HG03439 (cell line): ENCODE data around the gene KAZN.

Source experiments
- ATAC-seq: cut with Tn5 transposase; IDR thresholded peaks from one replicate; pipeline ENCODE4 v1.9.1; 2021; ENCODE audit warnings: mild to moderate bottlenecking, moderate library complexity; ENCODE audit not compliant: unreplicated experiment

The KAZN gene

DNA sequence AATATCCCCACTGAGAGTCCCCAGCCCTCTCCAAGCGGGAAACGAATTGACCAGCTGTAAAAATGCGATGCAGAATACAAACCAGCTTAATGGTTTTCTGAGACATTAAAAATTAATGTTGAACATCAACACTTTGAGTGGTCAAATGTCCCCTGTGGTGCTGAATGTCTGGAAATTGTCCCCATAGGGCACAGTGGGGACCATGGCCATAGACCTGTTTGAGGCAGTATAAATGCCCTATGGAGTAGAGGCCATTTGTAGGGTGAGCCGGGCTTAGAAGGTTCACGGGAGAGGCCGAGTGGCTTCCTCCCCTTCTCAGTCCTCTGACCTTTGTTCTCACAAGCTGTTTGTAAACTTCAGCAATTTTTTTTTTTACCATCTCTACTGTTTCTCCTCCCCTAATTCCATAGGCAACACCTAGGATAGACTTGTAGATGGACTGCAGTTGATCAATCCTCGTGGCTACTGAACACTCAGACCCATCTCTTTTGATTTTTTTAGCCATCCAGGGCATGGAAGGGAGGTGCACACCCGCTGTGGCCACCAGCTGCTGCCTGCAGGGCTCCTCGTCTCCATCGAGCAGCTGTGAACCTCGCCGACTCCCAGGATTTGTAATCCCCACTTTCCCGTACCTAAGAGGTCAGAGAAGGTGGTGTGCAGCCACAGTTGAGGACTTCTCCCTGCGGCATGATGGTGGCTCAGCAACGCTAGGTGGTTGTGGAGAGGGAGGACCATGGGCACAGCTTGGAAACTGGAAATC lies 41.0 kb downstream of the KAZN start:
- ATAC-seq = no peak

DNA sequence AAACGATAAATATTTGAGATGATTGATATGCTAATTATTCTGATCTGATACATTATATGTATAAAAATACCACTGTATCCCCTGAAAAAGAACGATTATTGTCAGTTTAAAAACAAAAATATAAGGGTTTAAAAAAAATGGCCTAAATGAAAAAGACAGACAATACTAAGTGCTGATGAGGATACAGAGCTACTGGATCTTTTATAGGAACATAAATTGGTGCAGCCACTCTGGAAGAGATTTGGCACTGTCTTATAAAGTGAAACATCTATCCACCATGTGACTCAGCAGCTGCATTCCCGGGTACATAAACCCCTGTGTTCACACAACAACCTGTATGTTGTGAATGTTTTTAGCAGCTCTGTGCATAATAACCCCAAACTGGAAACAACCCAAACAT lies 44.2 kb downstream of the KAZN start:
- no peak for ATAC-seq

DNA sequence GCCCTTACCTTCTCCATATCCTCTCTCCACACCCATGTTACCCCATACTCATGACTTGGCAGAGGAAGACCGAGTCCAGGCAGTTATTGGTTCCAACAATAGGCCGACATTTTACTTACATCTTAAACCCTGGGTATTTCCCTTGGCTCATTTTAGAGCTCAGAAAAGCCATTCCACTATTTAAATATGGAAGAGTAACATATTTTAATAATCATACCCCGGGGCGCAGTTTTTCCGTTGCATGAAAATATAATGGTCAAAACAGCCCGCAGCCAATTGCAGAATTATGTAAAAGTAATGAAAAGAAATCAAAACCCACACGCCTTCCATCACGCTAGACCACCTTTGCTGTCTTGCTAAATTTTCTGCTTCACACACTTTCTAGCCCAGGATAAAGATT lies 48.5 kb downstream of the KAZN start:
- ATAC-seq = no peak

DNA sequence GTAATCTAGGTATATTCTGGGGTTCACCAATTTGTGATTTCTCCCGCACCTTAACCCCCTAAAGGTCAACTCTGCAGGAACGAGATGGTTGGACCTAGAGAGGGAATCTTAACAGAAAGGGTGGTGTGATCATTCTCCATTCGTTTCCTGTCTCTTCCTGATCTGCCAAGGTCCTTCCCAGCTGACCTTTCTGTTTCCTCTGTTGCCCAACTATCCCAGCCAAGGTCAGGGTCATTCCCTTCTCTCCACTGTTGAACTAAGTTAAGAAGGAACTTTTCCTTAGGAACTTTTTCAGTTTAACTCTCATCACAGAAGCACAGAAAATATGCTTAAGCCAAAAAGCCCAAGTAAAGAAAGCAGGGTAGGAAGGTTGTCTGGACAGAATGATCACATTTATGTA lies 49.3 kb downstream of the KAZN start:
- ATAC-seq = no peak

DNA sequence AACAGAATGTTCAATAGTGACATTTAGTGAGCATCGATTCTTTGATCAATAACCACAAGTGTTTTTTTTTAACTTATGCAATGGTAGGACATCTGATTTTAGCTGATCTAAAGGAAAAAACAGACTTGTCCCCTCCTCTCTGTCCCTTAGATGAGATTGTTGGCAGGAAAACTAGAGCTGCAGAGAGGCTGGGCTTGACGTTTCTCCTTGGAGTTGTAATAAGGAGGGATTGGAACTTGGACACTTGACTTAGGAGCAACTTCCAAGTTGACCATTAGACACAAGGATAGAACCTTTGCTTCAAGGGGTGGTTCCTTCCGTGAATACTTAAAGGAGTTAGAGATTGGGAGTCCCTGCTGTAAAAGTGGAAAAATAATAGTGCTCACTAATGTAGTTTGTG lies 49.9 kb downstream of the KAZN start:
- ATAC-seq = no peak

DNA sequence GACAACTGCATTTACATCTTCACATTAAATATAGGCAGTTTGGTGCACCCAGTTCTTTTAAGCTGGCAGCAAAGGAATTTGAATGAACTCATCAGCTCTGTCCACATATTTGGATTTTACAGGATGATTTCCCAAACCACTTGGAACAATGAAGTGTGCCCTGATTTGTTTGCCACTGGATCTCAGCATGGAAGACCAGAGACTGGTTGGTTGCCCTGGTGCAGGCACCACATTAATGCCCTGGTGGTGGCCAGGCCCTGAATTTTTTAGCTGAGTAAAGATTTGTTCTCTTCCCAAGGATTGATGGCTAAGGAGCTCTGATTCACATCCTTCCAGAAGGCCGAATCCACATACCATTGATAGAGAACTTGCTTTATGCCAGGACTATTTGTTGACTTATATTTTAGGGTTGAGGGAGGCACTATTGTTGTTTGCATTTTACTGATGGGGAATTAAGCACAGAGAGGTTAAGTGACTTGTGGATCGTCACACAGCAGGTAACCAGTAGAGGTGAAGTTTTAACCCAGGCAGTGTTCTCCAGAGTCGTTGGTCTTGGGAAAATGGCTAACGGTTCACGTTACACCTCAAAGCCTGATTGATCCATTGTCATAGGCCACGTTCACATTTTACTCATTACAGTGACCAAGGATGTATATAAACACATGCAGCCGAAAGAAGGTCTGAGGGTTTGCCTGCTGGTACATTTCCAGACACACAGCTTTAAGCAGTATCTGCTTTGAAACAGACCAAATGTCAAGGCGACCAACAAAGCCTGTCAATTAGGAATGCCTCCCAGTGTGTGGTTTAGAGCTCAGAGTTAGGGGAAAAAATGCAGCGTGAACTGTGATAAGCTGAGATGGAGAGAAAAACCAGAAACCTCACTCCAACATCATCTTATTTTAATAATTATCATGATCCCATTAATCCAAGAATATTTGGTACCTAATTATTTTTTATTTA lies 50.7 kb downstream of the KAZN start:
- no peak for ATAC-seq

DNA sequence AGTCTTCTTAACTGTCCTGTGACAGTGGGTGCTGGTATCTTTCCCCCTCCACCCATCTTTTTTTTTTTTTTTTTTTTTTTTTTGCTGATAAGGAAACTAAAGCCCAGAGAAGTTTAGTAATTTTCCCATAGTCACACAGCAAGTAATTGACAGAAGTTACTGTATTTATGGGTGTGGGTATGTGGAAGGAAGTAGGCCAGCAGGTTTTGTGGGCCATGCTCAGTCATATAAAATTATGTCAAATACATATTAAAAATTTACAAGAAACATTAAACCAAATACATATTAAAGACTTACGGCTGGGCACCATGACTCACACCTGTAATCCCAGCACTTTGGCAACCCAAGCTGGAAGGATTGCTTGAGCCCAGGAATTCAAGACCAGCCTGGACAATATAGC lies 51.5 kb downstream of the KAZN start:
- ATAC-seq = no peak

DNA sequence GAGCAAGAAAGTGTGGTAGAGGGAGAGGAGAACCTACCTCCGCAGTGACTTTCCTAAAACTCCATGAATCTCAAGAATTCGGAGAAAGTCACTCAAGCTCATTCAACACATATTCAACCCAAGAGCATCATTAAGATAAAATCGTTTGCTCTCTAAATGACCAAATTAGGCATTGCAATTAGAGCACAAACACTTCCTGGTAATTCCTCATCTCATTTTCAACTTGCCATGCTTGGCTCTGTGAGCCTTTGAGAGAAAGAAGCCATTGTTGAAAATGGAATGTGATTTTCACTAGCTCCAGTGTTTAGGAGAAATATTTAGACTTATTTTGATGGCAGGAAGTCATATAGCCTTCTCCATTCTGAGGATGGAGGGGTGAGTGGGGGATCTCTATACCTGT lies 52.5 kb downstream of the KAZN start:
- ATAC-seq = no peak

DNA sequence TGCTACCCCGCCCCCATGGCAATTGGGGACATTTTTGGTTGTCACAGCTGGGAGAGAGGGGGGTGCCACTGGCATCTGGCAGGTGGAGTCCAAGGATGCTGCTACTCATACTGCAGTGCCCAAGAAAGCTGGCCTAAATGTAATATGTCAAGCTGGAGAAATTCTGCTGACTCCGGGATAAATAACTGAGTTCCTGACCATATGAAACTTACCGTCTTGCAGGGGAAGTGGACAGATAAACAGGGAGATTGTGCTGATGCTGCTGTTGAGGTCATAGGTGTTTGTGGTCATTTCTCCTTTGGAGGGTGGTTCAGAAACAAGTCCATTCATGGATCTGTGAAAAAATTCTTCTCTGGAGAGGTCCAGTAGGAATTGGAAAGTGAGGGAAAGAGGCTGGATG lies 54.4 kb downstream of the KAZN start:
- no peak for ATAC-seq

DNA sequence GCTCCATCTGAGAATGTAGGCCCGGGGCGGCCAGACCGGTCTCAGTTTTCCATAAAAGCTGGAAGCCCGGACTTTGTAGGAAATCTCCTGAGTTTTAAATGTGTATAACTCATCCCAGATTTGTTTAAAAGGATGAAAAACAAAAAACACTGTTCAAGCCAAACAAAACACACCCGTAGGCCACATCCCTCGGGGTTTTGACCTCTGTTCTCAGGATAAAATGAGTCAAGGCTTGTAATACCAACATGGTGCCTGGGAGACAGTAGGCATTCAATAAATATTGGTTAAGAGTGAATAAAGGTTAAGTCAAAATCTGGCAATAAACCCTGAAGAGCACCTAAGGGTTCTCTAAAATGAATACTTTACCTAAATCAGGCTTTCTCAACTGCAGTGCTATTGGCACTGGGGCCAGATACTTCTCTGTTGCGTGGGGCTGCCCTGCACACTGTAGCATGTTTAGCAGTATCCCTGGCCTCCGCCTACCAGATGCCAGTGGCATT lies 55.0 kb downstream of the KAZN start:
- ATAC-seq = no peak

DNA sequence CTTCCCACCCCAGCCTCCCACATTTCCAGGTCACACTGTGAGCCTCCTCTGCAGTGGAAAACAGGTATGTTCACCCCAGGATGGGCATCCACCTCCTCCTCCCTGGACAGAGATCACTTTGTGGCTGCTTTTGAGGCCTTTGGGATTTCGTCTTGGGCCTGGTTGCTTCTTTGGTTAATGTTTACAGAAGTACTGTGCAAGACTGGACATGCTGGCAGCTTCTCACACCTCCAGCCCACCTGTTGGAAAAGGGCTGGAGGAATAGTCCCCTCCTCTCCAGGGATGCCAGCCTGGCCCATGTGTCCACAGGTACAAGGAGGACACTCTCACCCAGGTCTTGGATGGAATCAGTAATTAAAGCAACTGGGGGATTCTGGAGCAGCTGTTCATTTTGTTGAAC lies 56.1 kb downstream of the KAZN start:
- no peak for ATAC-seq

DNA sequence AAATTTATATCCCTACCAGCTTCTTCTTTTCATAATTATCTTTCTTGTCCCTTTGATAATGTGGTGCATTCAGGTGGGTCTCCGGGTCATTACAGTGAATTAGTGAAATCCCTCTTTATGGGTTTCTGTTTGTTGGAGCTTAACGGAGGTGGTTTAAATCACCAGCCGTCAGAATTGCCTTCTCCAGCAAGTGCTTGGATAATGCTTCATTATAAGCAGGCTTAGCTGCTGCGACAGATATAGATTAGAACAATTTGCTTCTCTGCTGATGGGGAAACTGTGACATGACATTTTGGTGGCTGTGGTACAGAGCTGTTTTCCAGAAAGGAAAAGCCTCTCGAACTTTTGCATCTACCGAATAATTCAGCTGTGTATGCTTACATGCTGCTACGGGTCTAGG lies 56.9 kb downstream of the KAZN start:
- ATAC-seq = no peak

DNA sequence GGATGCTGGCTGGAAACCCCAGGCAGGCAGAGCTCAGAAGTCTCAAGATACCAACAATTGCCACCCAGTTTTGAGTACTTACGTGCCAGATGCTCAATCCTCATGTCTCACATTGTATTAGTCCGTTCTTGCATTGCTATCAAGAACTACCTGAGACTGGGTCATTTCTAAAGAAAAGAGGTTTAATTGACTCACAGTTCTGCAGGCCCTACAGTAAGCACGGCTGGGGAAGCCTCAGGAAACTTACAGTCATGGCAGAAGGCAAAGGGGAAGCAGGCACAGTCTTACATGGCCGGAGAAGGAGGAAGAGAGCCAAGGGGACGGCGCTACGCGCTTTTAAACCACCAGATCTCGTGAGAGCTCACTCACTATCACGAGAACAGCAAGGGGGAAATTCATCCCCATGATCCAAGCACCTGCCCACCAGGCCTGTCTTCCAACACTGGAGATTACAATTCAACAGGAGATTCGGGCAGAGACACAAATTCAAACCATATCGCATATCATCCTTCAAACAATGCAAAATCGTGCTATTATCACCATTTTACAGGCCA lies 58.0 kb downstream of the KAZN start:
- ATAC-seq = no peak

DNA sequence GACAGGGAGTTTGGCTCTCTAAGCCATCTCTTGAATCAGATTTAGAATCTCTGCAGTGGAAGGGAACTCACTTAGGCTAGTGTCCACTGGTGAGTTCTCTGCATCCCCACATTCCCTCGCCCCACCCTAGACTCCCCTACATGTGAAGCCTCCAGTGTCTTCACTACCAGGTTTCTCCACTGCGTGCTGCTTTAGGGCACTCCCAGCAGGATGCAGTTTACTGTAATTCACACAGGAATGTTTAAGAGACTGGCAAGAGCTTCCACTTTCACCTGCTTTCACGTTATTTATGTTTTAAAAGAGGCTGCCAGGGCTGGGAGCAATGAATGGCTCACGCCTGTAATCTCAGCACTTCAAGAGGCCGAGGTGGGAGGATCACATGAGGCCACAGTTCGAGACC lies 60.2 kb downstream of the KAZN start:
- ATAC-seq = no peak

DNA sequence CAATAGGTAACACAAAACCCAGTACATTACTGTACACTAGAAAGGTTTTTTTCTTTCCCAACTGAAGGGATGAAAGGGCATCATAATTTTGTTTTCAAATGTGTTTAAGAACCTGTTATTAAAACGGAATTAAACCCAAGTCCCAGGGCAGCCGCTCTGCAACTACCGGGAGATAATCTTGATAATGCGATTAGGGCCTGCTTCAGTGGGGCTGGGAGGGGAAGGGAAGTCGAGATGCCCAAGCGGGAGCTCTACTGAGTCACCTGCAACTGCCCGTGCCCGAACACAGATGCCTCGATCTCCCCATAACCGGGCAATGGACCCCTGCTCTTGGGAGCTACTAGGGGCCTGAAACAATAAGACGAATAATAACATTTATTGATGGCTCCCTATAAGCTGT lies 61.4 kb downstream of the KAZN start:
- no peak for ATAC-seq

DNA sequence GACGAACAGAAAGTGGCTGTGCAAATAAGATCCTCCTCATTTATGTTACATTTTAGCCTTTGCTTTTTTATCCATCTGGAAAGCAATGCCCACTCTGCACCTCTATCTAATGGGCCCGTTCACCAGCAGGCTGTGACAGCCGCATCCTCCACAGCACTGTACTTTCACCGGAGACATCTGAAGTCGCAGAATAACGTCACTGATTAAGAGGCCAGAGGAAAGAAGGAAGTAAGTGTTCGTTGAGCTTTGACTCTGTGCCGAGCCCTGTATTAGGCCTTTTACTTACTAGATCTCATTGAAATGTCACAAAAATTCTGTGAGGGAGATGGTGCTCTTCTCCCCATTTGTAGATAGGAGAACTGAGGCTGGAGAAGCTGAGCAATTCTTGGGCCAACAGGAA lies 62.3 kb downstream of the KAZN start:
- no peak for ATAC-seq

DNA sequence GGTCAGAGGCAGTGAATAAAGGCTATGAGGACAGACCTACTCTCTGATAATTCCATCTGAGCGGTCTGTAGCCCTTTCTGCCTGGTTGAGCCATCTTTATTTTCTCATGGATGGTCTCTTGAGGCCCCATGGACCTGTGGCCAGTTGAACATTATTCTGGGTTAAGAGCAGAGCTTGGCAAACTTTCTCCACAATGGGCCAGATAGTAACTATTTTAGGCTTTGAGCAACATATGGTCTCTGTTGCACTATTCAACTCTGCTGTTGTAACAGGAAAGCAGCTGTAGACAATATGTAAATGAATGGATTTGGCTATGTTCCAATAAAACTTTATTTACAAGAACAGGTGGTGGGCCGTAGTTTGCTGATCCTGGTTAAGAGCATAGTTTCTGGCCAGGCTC lies 62.7 kb downstream of the KAZN start:
- no peak for ATAC-seq

DNA sequence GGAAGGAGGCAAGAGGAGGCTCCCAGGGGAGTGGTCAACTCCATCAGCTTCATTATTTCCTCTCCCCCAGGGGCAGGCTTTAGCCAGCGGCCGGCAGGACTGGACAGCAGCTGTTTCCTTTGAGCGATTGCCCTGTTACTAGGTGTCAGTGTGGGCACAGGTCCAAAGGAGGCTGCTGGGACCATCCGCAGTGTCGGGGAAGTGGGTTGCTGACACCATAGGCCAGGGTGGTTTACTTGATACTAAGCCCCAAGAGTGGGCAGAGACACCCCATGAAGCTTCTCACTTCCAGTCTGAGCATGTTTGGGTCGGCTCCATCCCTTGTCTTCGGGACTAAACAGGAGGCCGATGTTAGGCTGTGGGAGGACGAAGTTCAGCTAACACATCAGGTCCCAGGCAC lies 63.6 kb downstream of the KAZN start:
- no peak for ATAC-seq

DNA sequence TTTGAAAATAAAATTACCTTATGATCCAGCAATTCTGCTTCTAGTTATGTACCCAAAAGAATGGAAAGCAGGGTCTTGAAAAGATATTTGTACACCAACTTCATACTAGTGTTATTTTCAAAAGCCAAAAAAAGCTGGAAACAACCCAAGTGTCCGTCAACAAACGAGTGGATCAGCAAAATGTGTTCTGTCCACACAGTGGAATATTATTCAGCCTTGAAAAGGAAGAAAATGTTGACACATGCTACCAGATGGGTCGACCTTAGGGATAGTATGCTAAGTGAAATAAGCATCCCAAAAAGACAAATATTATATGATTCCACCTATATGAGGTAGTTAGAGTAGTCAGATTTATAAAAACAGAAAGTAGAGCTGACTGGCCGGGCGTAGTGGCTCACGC lies 65.3 kb downstream of the KAZN start:
- ATAC-seq = no peak

DNA sequence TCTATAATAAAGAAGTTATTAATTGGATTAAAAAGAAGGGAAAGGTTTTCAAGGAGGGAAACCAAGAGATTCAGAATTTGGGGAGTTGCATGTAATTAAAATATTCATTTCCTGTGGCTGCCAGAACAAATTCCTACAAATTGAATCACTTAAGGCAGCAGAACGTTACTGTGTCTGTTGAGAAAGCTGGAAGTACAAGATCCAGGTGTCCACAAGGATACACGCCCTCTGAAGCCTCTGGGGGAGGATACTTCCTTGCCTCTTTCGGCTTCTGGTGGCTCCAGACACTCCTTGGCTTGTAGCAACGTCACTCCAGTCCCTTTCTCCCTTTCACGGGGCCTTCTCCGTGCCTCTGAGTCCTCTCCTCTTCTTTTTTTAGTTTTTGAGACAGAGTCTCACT lies 67.9 kb downstream of the KAZN start:
- no peak for ATAC-seq

DNA sequence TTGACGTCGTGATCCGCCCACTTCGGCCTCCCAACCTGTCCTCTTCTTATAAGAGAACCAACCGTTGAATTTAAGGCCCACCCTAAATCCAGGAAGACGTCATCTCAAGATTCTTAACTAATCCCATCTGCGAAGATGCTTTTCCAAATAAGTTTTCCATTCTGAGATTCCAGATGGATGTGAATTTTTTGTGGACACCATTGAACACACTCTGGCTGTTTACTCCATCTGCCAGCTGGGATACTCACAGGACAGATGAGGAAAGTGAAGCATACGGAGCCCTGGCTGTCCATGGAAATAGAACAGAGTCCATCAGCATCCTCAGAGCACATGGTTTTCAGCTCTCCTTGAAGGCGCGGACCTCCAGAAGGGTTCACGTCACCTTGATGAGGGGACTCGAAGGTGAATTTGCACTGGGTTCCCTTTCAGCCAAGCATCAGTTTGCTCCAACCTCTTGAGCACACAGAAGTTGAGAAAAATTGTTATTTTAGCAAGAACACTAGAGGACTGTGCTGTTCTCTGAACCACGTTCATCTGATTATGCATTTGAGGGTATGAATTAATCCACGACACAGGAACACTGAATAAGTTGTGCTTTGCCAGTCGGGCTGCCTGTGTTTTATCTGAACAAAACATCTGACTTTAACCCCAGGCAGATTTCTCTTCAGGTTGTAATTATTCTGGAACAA lies 68.6 kb downstream of the KAZN start:
- ATAC-seq = no peak
